ENCODE results near the gene POLR1F.

Gene POLR1F

GRCh38 chr7:19674266-19674960 is 34.4 kb downstream of the POLR1F start:
- DNase-seq (ENCODE audit: low spot score), result no peak

GRCh38 chr7:19670806-19671205 is 38.0 kb downstream of the POLR1F start:
- no peak for DNase-seq (ENCODE audit: low spot score)

GRCh38 chr7:19665399-19666008 is 43.3 kb downstream of the POLR1F start:
- no peak for DNase-seq (ENCODE audit: low spot score)

GRCh38 chr7:19663816-19664462 is 44.9 kb downstream of the POLR1F start:
- DNase-seq (ENCODE audit: low spot score), result no peak

GRCh38 chr7:19648791-19649190 is 60.0 kb downstream of the POLR1F start:
- no peak for DNase-seq (ENCODE audit: low spot score)
